ENCODE data around the gene TMEM45A.
A peak's percentile ranks its signal among the peaks of the same experiment; 100 is the strongest.

DNA sequence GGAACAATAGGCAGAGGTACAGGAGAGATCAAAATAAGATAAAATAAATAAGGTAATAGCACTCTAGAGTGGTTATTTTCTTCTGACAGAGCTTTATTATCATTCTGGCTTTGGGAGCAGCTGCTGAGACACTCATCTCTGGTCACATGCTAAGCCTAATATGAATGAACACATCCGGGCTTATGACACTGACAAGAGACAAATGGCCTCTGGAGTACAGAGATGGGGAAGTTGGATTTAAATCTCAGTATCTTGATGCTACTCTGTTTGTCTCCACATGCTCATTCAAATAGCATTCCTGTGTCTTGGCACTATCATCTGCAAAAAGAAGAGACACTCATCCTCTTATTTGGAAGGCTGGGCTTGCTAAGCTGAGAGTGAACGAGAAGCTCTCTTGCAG is 55.6 kb downstream of the TMEM45A start:
- TF ChIP-seq ZFP3 (CRISPR knock-in tag; IDR thresholded peaks at IDR 0.05) (no peak), PATZ1 (CRISPR knock-in tag; IDR thresholded peaks at IDR 0.05; ENCODE audit: borderline replicate concordance) (no peak), ZFP30 (CRISPR knock-in tag; IDR thresholded peaks at IDR 0.05) (no peak), ARNTL (CRISPR knock-in tag; IDR thresholded peaks at IDR 0.05; ENCODE audit: borderline replicate concordance, low read depth) (no peak), ISL1 (CRISPR knock-in tag; IDR thresholded peaks at IDR 0.05) (peak; percentile 53; the same call in 1 of the 2 replicates), CREB5 (CRISPR knock-in tag; IDR thresholded peaks at IDR 0.05; ENCODE audit: low read depth) (no peak), BACH2 (CRISPR knock-in tag; IDR thresholded peaks at IDR 0.05; ENCODE audit: borderline replicate concordance) (no peak), SNAI2 (CRISPR knock-in tag; IDR thresholded peaks at IDR 0.05) (0 out of 2 replicates have a peak, but pooled peaks have one; percentile 55), ZNF70 (CRISPR knock-in tag; IDR thresholded peaks at IDR 0.05) (no peak), RARB (CRISPR knock-in tag; IDR thresholded peaks at IDR 0.05) (no peak)
- TF ChIP-seq, protein P1, sequence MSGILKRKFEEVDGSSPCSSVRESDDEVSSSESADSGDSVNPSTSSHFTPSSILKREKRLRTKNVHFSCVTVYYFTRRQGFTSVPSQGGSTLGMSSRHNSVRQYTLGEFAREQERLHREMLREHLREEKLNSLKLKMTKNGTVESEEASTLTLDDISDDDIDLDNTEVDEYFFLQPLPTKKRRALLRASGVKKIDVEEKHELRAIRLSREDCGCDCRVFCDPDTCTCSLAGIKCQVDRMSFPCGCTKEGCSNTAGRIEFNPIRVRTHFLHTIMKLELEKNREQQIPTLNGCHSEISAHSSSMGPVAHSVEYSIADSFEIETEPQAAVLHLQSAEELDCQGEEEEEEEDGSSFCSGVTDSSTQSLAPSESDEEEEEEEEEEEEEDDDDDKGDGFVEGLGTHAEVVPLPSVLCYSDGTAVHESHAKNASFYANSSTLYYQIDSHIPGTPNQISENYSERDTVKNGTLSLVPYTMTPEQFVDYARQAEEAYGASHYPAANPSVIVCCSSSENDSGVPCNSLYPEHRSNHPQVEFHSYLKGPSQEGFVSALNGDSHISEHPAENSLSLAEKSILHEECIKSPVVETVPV (CRISPR knock-in tag; IDR thresholded peaks at IDR 0.05), result no peak
- TF ChIP-seq, protein P2, sequence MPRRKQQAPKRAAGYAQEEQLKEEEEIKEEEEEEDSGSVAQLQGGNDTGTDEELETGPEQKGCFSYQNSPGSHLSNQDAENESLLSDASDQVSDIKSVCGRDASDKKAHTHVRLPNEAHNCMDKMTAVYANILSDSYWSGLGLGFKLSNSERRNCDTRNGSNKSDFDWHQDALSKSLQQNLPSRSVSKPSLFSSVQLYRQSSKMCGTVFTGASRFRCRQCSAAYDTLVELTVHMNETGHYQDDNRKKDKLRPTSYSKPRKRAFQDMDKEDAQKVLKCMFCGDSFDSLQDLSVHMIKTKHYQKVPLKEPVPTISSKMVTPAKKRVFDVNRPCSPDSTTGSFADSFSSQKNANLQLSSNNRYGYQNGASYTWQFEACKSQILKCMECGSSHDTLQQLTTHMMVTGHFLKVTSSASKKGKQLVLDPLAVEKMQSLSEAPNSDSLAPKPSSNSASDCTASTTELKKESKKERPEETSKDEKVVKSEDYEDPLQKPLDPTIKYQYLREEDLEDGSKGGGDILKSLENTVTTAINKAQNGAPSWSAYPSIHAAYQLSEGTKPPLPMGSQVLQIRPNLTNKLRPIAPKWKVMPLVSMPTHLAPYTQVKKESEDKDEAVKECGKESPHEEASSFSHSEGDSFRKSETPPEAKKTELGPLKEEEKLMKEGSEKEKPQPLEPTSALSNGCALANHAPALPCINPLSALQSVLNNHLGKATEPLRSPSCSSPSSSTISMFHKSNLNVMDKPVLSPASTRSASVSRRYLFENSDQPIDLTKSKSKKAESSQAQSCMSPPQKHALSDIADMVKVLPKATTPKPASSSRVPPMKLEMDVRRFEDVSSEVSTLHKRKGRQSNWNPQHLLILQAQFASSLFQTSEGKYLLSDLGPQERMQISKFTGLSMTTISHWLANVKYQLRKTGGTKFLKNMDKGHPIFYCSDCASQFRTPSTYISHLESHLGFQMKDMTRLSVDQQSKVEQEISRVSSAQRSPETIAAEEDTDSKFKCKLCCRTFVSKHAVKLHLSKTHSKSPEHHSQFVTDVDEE (CRISPR knock-in tag; IDR thresholded peaks at IDR 0.05), result 0 out of 2 replicates have a peak, but pooled peaks have one; percentile 13

Data from SK-N-SH treated with all-trans-retinoic acid at 6 μM for 48 hours (cell line).